A549 (cell line): ENCODE measurements around the gene SMS. TPM values are rescaled to one million over a fixed set of nuclear protein-coding genes. Genes with fewer than 3 reads are reported as not detected.

Experiments
- ATAC-seq, 2 experiments: fragments of 200-7000 bp in 1 of 2; fragments of >200 bp in 1 of 2; cut with Nextera tagmentation in 1 of 2; cut with Tn5 transposase in 1 of 2; 3 replicates each; pipeline versions ENCODE4 v1.8.0 to v1.9.1; 2018 to 2020; ENCODE audit warnings: mild to moderate bottlenecking in 1 of 2, moderate library complexity in 1 of 2
- CTCF ChIA-PET: fragments of 300-600 bp; sonication (Branson Sonifier 250); formaldehyde crosslinking; extraction: SDS; loops from one replicate; lab custom pipeline; 2021; ENCODE audit warnings: antibody characterized with exemption, inconsistent platforms; lab: Yijun Ruan, JAX
- POLR2A ChIA-PET: fragments of 350-600 bp; formaldehyde crosslinking; extraction: SDS; loops from one replicate; lab custom pipeline; 2021; ENCODE audit warnings: antibody characterized with exemption, inconsistent platforms; lab: Yijun Ruan, JAX
- DNase-seq, 2 experiments: peaks; one replicate each; pipeline versions ENCODE4 v3.0.0 to v3.0.0-alpha.2; 2011 to 2016; ENCODE audit warnings: low read depth in 1 of 2, low spot score in 1 of 2
- FAIRE-seq: peaks from 2 replicates; lab custom pipeline; 2011; peaks lifted over from hg19 to GRCh38; lab: Jason Lieb, UNC
- H3K27ac ChIP-seq, 2 experiments: fragments of >200 bp; sonication (Bioruptor Twin); formaldehyde crosslinking; 3 replicates each; pipeline ENCODE4 v1.5.1; 2016 to 2017
- H3K4me1 ChIP-seq: fragments of >200 bp; sonication (Bioruptor Twin); formaldehyde crosslinking; 3 replicates; pipeline ENCODE4 v1.6.1; 2016
- H3K4me2 ChIP-seq: fragments of >200 bp; sonication (Bioruptor Twin); formaldehyde crosslinking; 3 replicates; pipeline ENCODE4 v1.6.1; 2016
- H3K4me3 ChIP-seq: fragments of >200 bp; sonication (Bioruptor Twin); formaldehyde crosslinking; 3 replicates; pipeline ENCODE4 v1.5.1; 2016
- H3K9me3 ChIP-seq: fragments of >200 bp; sonication (Bioruptor Twin); formaldehyde crosslinking; 3 replicates; pipeline ENCODE4 v1.6.1; 2016
- ATOH8 ChIP-seq: fragments of 250-450 bp; sonication (Bioruptor Pico); IDR thresholded peaks from 2 replicates; pipeline ENCODE4 v1.5.0; 2020; ENCODE audit warnings: low read depth, mild to moderate bottlenecking, moderate library complexity
- BCL3 ChIP-seq: fragments of >200 bp; sonication (Bioruptor Twin); formaldehyde crosslinking; IDR thresholded peaks from 3 replicates; pipeline ENCODE4 v1.6.1; 2016
- CBX2 ChIP-seq: fragments of 200-600 bp; sonication (generic); IDR thresholded peaks from 2 replicates; pipeline ENCODE4 v1.6.1; 2016; ENCODE audit warnings: low read depth, mild to moderate bottlenecking, borderline replicate concordance
- E2F6 ChIP-seq: IDR thresholded peaks from 2 replicates; pipeline ENCODE4 v1.6.1; 2012; ENCODE audit warnings: low read depth, borderline replicate concordance
- EHF ChIP-seq: fragments of 250-450 bp; sonication (Bioruptor Pico); IDR thresholded peaks from 2 replicates; pipeline ENCODE4 v1.5.0; 2020; ENCODE audit warnings: mild to moderate bottlenecking
- EHMT2 ChIP-seq: fragments of 200-600 bp; sonication (generic); IDR thresholded peaks from 2 replicates; pipeline ENCODE4 v1.6.1; 2016; ENCODE audit warnings: antibody characterized with exemption, low read depth, mild to moderate bottlenecking, moderate library complexity
- ELK1 ChIP-seq: fragments of 150-350 bp; IDR thresholded peaks from 2 replicates; pipeline ENCODE4 v1.6.1; 2014; ENCODE audit warnings: low read depth, mild to moderate bottlenecking, low read length
- EP300 ChIP-seq, 2 experiments: fragments of >200 bp; sonication (Bioruptor Twin); formaldehyde crosslinking; IDR thresholded peaks; 2 replicates in 1 of 2; 3 replicates in 1 of 2; pipeline ENCODE4 v1.6.1; 2016 to 2017
- ESRRA ChIP-seq: fragments of 150-350 bp; IDR thresholded peaks from 2 replicates; pipeline ENCODE4 v1.6.1; 2014; ENCODE audit warnings: mild to moderate bottlenecking, low read length, borderline replicate concordance
- FOXS1 ChIP-seq: fragments of 250-450 bp; sonication (Bioruptor Pico); IDR thresholded peaks from 2 replicates; pipeline ENCODE4 v1.5.0; 2020; ENCODE audit warnings: mild to moderate bottlenecking, moderate library complexity
- GATA3 ChIP-seq: IDR thresholded peaks from 2 replicates; pipeline ENCODE4 v1.6.1; 2012; ENCODE audit warnings: borderline replicate concordance
- HES2 ChIP-seq: fragments of >200 bp; sonication (Bioruptor Twin); formaldehyde crosslinking; IDR thresholded peaks from 2 replicates; pipeline ENCODE4 v1.6.1; 2016
- HEYL ChIP-seq: fragments of 250-450 bp; sonication (Bioruptor Pico); IDR thresholded peaks from 2 replicates; pipeline ENCODE4 v1.8.0; 2021; ENCODE audit warnings: mild to moderate bottlenecking, moderate library complexity
- JUN ChIP-seq, 2 experiments: fragments of >200 bp; sonication (Bioruptor Twin); formaldehyde crosslinking; IDR thresholded peaks; 2 replicates in 1 of 2; 3 replicates in 1 of 2; pipeline ENCODE4 v1.6.1; 2016 to 2017
- KDM1A ChIP-seq: fragments of 200-600 bp; sonication (generic); IDR thresholded peaks from 2 replicates; pipeline ENCODE4 v1.6.1; 2016; ENCODE audit warnings: low read depth, mild to moderate bottlenecking
- KDM5A ChIP-seq: fragments of 200-600 bp; sonication (generic); IDR thresholded peaks from 2 replicates; pipeline ENCODE4 v1.6.1; 2016; ENCODE audit warnings: antibody characterized with exemption, mild to moderate bottlenecking
- MYC ChIP-seq: IDR thresholded peaks from 2 replicates; pipeline ENCODE4 v1.6.1; 2012; ENCODE audit warnings: mild to moderate bottlenecking, inconsistent platforms, low read length, improper control_type of control experiment, borderline replicate concordance
- RARB ChIP-seq: fragments of 250-450 bp; sonication (Bioruptor Pico); IDR thresholded peaks from 2 replicates; pipeline ENCODE4 v1.8.0; 2021; ENCODE audit warnings: mild to moderate bottlenecking, moderate library complexity
- TFCP2L1 ChIP-seq: fragments of 250-450 bp; sonication (Bioruptor Pico); IDR thresholded peaks from 2 replicates; pipeline ENCODE4 v1.5.0; 2021; ENCODE audit warnings: mild to moderate bottlenecking
- TP53 ChIP-seq: fragments of 250-450 bp; sonication (Bioruptor Pico); IDR thresholded peaks from 2 replicates; pipeline ENCODE4 v1.5.0; 2021; ENCODE audit warnings: mild to moderate bottlenecking, moderate library complexity
- WGBS: methylation state at CpG from one replicate; pipeline ENCODE4 v1.1.6; 2017; ENCODE audit errors: missing lambda C conversion rate; 5-methylcytosine and 5-hydroxymethylcytosine counted together
- polyA plus RNA-seq, 4 experiments: library from polyadenylated mRNA; depleted of rRNA in 3 of 4; stranded (reverse); fragments of >200 nt; fragmentation: RNase III in 1 of 4; extraction: RNeasy Plus Mini Kit Qiagen cat#74134 plus additional on column Dnase treatment in 1 of 4; gene quantifications; 2 replicates in 3 of 4; 3 replicates in 1 of 4; pipeline ENCODE4 v1.2.3, GENCODE V29; 2011 to 2017

The SMS gene
- polyA plus RNA-seq, 2 of the 4 experiments (the other 2 are of a cell fraction): 129 to 180 TPM

- no peaks in the 10 kb centered on the region for H3K9me3 ChIP-seq
- WGBS: 94% methylated on average over 4 of the region's 4 CpGs
- H3K4me3 ChIP-seq: no peak overlapping the region
- H3K4me1 ChIP-seq: peaks cover 21% of the 10 kb centered on the region
- DNase-seq (no peak), ATAC-seq (no peak), FAIRE-seq (no peak)
- TF ChIP-seq MYC (no peak), TFCP2L1 (CRISPR knock-in tag) (no peak), ATOH8 (CRISPR knock-in tag) (no peak), KDM5A (no peak), TP53 (no peak), E2F6 (no peak), FOXS1 (CRISPR knock-in tag) (no peak), ELK1 (no peak), EHF (CRISPR knock-in tag) (no peak), RARB (CRISPR knock-in tag) (no peak), JUN (IDR thresholded peaks at IDR 0.05) (no peak), KDM1A (no peak), HEYL (CRISPR knock-in tag) (no peak), EHMT2 (no peak), HES2 (no peak), CBX2 (no peak), ESRRA (no peak), EP300 (IDR thresholded peaks at IDR 0.05) (no peak)
- H3K27ac ChIP-seq: no peak overlapping the region
- H3K4me2 ChIP-seq: no peak overlapping the region
- CTCF ChIA-PET: no interaction called here
- POLR2A ChIA-PET: no interaction called here
Observed at GRCh38 chrX:21958916-21959315, 18.4 kb downstream of the SMS start.

- DNase-seq (no peak), FAIRE-seq (no peak), ATAC-seq (no peak; a peak in 1 of 6 replicates)
- Histone ChIP-seq H3K4me3 (no peak overlapping the region), H3K9me3 (no peaks in the 10 kb centered on the region), H3K4me2 (0 out of 3 replicates have a peak overlapping the region, but pooled peaks have one; percentile 4), H3K4me1 (peaks cover 21% of the 10 kb centered on the region)
- POLR2A ChIA-PET: no interaction called here
- WGBS: 87% methylated on average over 12 of the region's 12 CpGs
- TF ChIP-seq GATA3 (no peak), BCL3 (no peak)
- TF ChIP-seq, all 56 proteins: peak for 0
- no peak overlapping the region; a peak in 1 of 6 replicates for H3K27ac ChIP-seq
- CTCF ChIA-PET: interaction anchor here (0.8 to 0.9 kb wide), 2 partner anchors 18 to 22 kb away, joined by 3 to 4 read pairs; no protein-coding TSS in a partner anchor
Observed at GRCh38 chrX:21959362-21960051, 19.0 kb downstream of the SMS start.
